ENCODE results near the gene SECISBP2L.

Gene SECISBP2L

DNA sequence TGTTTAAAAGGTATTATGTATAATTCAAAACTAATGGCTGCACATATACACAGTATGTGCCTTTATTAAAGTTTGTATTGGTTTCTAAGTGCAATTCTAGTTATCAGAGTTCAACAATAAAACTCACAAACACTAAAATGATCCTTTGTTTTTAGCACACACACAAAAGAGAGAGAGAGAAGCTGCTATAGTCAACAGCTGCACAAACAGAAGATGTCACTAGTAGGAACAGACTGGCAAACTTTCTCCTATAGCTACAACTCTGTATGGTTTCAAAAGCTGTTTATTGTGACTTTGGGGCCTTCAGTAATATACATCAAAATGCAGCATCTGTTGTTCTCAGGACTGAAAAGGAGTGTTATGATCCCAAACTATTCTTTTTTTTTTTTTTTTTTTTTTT lies 6.1 kb downstream of the SECISBP2L start:
- no peak for ATAC-seq
- TF ChIP-seq CSDC2 (CRISPR knock-in tag; IDR thresholded peaks at IDR 0.05) (no peak), TCF4 (CRISPR knock-in tag; IDR thresholded peaks at IDR 0.05; ENCODE audit: borderline replicate concordance) (no peak), RARB (CRISPR knock-in tag; IDR thresholded peaks at IDR 0.05) (no peak), PPARA (CRISPR knock-in tag; IDR thresholded peaks at IDR 0.05; ENCODE audit: borderline replicate concordance) (no peak), CSRNP3 (CRISPR knock-in tag; IDR thresholded peaks at IDR 0.05) (no peak), ESRRG (CRISPR knock-in tag; IDR thresholded peaks at IDR 0.05) (no peak), ZNF565 (CRISPR knock-in tag; conservative IDR thresholded peaks at IDR 0.05; ENCODE audit: low read depth) (no peak), ZC3H10 (CRISPR knock-in tag; IDR thresholded peaks at IDR 0.05) (no peak)
- TF ChIP-seq, protein P1, sequence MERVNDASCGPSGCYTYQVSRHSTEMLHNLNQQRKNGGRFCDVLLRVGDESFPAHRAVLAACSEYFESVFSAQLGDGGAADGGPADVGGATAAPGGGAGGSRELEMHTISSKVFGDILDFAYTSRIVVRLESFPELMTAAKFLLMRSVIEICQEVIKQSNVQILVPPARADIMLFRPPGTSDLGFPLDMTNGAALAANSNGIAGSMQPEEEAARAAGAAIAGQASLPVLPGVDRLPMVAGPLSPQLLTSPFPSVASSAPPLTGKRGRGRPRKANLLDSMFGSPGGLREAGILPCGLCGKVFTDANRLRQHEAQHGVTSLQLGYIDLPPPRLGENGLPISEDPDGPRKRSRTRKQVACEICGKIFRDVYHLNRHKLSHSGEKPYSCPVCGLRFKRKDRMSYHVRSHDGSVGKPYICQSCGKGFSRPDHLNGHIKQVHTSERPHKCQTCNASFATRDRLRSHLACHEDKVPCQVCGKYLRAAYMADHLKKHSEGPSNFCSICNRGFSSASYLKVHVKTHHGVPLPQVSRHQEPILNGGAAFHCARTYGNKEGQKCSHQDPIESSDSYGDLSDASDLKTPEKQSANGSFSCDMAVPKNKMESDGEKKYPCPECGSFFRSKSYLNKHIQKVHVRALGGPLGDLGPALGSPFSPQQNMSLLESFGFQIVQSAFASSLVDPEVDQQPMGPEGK (CRISPR knock-in tag; IDR thresholded peaks at IDR 0.05; ENCODE audit: borderline replicate concordance) = no peak
- TF ChIP-seq, protein P2, sequence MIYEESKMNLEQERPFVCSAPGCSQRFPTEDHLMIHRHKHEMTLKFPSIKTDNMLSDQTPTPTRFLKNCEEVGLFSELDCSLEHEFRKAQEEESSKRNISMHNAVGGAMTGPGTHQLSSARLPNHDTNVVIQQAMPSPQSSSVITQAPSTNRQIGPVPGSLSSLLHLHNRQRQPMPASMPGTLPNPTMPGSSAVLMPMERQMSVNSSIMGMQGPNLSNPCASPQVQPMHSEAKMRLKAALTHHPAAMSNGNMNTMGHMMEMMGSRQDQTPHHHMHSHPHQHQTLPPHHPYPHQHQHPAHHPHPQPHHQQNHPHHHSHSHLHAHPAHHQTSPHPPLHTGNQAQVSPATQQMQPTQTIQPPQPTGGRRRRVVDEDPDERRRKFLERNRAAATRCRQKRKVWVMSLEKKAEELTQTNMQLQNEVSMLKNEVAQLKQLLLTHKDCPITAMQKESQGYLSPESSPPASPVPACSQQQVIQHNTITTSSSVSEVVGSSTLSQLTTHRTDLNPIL (CRISPR knock-in tag; IDR thresholded peaks at IDR 0.05; ENCODE audit: low read depth) = no peak

DNA sequence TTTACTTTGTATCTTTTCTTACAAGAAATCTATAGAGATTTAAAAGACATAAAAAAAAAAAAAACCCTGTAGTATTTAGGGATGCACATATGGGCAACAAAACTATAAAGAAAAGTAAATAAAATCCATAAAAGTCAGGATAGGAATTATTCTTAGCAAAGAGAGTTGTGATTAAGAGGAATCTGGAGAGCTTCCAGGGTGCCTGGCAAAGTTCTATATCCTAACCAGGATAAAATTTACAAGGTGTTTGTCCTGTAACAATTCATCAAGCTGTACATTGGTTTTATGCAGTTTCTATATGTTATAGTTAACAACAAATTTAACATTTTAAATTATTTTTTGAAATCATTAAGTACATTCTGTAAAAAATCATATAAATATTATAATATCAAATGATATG lies 7.9 kb downstream of the SECISBP2L start:
- no peak for ATAC-seq

DNA sequence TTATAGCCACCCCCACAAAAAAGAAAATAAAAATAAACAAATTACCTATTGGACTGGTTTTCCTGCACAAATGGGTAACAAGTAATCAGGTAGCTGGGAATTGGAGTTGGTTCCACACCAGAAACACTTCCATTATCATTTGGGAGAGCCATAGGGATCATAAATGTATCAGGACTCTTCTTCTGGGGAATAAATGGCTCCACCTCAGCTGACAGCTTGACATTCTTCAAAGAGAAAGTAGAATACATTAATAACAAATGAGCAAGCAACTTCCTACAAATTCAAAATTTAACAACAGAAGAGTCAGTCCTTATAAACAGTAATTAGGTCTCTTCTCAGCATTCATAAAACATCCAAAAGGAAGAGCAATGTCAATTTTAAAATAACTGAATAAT lies 8.7 kb downstream of the SECISBP2L start:
- TF ChIP-seq ARNTL (CRISPR knock-in tag; IDR thresholded peaks at IDR 0.05; ENCODE audit: borderline replicate concordance, low read depth) (no peak), GLIS3 (CRISPR knock-in tag; IDR thresholded peaks at IDR 0.05) (no peak), ISL1 (CRISPR knock-in tag; IDR thresholded peaks at IDR 0.05) (no peak), ZNF8 (CRISPR knock-in tag; IDR thresholded peaks at IDR 0.05) (no peak)
- no peak for ATAC-seq

More for the DNA sequence above, 7.9 kb downstream of the SECISBP2L start:
- TF ChIP-seq RARB (CRISPR knock-in tag; IDR thresholded peaks at IDR 0.05) (no peak), ARNTL (CRISPR knock-in tag; IDR thresholded peaks at IDR 0.05; ENCODE audit: borderline replicate concordance, low read depth) (no peak), ZFP3 (CRISPR knock-in tag; IDR thresholded peaks at IDR 0.05) (no peak), ESRRG (CRISPR knock-in tag; IDR thresholded peaks at IDR 0.05) (no peak), CSRNP3 (CRISPR knock-in tag; IDR thresholded peaks at IDR 0.05) (no peak), CSDC2 (CRISPR knock-in tag; IDR thresholded peaks at IDR 0.05) (no peak), PPARA (CRISPR knock-in tag; IDR thresholded peaks at IDR 0.05; ENCODE audit: borderline replicate concordance) (no peak)
- TF ChIP-seq, protein P3, sequence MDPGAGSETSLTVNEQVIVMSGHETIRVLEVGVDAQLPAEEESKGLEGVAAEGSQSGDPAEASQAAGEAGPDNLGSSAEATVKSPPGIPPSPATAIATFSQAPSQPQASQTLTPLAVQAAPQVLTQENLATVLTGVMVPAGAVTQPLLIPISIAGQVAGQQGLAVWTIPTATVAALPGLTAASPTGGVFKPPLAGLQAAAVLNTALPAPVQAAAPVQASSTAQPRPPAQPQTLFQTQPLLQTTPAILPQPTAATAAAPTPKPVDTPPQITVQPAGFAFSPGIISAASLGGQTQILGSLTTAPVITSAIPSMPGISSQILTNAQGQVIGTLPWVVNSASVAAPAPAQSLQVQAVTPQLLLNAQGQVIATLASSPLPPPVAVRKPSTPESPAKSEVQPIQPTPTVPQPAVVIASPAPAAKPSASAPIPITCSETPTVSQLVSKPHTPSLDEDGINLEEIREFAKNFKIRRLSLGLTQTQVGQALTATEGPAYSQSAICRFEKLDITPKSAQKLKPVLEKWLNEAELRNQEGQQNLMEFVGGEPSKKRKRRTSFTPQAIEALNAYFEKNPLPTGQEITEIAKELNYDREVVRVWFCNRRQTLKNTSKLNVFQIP (CRISPR knock-in tag; IDR thresholded peaks at IDR 0.05; ENCODE audit: borderline replicate concordance, low read depth) = no peak
- TF ChIP-seq, protein P4, sequence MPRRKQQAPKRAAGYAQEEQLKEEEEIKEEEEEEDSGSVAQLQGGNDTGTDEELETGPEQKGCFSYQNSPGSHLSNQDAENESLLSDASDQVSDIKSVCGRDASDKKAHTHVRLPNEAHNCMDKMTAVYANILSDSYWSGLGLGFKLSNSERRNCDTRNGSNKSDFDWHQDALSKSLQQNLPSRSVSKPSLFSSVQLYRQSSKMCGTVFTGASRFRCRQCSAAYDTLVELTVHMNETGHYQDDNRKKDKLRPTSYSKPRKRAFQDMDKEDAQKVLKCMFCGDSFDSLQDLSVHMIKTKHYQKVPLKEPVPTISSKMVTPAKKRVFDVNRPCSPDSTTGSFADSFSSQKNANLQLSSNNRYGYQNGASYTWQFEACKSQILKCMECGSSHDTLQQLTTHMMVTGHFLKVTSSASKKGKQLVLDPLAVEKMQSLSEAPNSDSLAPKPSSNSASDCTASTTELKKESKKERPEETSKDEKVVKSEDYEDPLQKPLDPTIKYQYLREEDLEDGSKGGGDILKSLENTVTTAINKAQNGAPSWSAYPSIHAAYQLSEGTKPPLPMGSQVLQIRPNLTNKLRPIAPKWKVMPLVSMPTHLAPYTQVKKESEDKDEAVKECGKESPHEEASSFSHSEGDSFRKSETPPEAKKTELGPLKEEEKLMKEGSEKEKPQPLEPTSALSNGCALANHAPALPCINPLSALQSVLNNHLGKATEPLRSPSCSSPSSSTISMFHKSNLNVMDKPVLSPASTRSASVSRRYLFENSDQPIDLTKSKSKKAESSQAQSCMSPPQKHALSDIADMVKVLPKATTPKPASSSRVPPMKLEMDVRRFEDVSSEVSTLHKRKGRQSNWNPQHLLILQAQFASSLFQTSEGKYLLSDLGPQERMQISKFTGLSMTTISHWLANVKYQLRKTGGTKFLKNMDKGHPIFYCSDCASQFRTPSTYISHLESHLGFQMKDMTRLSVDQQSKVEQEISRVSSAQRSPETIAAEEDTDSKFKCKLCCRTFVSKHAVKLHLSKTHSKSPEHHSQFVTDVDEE (CRISPR knock-in tag; IDR thresholded peaks at IDR 0.05) = no peak
